Left colon (tissue), 2 donors: Measurements from ENCODE around the gene CST5. TPM values are rescaled to one million over a fixed set of nuclear protein-coding genes. Genes with fewer than 3 reads are reported as not detected.
"Not testable (repeated sequence)": the region's sequence is repeated elsewhere in the genome, so short reads cannot be mapped to it uniquely, and the experiment has no call there.

ENCODE experiments used
- ATAC-seq: fragments of 200-7000 bp; cut with Tn5 transposase; one replicate; pipeline ENCODE4 v1.9.1; 2020; ENCODE audit warnings: mild to moderate bottlenecking, moderate library complexity
- DNase-seq, 2 donors: peaks; one replicate each; pipeline ENCODE4 v3.0.0-alpha.2; 2020
- intact Hi-C, 2 donors: fragments of 100-400 bp; cut with DNase I in 1 of 2; cut with micrococcal nuclease in 1 of 2; formaldehyde crosslinking; loops; one replicate each; pipeline versions ENCODE4 v1.11.2 to v1.14.0; 2022; cut with DNase I, micrococcal nuclease
- total RNA-seq, 2 donors: library from RNA; stranded (reverse); fragmentation: NEBNext Ultra II Directional; extraction: Animal tissue kit (Norgen Biotek cat#: 25700); gene quantifications; one replicate each; pipeline ENCODE4 v1.2.1, GENCODE V29; 2021
- donor health status: DM: no; HTN: no; CAD: no.
- donor health status: DM: yes; HTN: yes; CAD: no.

The CST5 gene
- total RNA-seq, 2 donors from 2014 or later, result not detected

DNA sequence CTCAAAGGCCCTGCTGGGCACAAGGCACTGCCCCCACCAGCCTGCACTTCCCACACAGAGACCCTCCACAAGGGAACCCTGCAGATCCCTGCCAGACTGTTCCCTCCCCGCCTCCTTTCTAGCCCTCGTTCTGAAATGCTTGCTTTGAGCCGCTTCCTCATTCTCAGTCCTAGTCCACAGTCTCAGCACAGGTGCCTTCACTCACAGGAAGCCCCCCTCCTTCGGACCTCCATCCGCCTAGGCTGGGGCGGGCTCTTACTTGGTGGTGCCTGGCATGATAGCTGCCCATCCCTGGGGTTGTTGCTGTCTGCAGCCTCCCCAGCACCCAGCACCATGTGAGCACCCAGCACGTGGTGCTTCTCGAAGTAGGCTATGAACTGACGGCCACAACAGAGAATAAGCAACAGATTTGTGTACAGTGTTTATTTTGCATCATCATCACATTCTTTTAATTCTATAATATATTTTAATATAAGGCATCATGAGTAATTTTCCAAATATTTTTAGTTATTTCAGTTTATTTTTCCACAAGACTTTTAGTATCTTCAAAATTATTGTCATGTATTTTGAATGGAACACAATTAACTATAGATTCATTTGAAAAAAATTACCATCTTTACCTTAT, 12.3 kb downstream of the CST5 start:
- DNase-seq (no peak), ATAC-seq (no peak)
- intact Hi-C loops, result no loop called here

GRCh38 chr20:23860771-23861170, 18.8 kb downstream of the CST5 start:
- intact Hi-C loops, ATAC-seq, DNase-seq: not testable (repeated sequence)

DNA sequence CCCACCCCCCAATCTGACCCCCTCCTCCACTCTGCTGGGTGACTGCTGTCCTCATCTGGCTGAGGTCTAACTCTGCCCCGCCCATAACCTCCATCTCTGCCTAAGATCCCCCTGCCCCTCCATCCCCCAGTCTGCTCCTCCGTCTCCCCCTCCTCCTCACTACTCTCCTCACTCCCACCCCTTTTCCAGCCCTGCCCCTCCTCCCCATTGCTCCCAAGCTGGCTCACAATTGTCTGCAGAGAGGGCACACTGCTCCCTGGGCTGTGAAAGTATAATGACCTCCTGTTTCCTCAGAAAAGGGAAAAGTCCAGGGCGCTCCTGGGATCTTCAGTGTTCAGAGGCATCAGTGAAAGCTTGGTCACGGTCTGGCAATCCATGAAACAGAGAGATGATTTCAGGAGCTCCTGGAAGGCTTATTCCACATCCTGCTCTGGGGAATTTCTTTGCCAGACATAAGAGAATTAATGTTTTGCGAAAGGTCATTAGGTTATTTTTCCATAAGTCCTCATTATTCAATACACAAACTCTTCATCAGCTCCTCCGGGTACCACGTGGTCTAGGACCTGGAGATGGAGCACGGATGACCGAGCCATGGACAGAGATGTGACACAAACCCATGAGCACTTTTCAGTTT, 21.5 kb downstream of the CST5 start:
- ATAC-seq, result no peak
- no peak for DNase-seq
- intact Hi-C loops, result no loop called here

DNA sequence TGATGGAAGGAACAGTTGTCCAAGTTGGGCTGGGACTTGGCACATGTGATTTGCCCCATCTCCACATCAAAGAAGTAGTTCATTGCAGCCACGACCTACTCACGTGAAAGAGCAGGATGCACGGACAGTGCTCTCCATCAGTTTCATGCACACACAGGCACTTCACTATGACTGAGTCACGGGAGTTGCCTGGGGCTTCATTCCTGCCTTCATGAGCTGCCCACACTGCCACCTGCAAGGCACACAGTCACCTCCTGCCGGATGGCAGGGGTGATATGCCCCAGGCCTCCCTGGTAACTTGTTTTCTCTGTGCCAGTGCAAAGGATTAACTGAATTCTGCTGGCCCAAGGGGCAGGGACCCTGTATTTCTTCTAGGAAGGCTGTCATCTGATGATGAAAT, 22.8 kb downstream of the CST5 start:
- intact Hi-C loops, result no loop called here
- no peak for DNase-seq
- ATAC-seq, result no peak

DNA sequence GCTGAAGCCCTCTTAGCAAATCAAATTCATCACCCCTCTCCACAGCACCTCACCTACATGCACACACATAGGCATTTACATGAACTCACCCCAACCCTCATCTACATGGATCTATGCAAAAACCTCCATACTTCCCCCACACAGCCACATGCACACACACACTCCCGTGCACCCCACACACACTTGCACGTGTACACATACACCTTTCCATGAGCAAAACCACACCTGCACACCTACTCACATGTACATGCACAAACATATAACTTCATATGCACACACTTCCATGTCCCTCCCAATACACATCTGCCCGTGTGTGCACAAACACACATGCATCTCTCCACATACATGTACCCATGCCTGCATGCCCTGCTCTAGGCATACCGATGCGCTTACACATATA, 23.3 kb downstream of the CST5 start:
- DNase-seq (no peak), ATAC-seq (no peak)
- intact Hi-C loops, result no loop called here

GRCh38 chr20:23841693-23842092, 37.9 kb downstream of the CST5 start:
- no peak for DNase-seq
- no peak for ATAC-seq
- intact Hi-C loops, result no loop called here

- DNase-seq (no peak), ATAC-seq (no peak)
- intact Hi-C loops, result no loop called here
Observed at GRCh38 chr20:23835716-23836115, 43.8 kb downstream of the CST5 start.

DNA sequence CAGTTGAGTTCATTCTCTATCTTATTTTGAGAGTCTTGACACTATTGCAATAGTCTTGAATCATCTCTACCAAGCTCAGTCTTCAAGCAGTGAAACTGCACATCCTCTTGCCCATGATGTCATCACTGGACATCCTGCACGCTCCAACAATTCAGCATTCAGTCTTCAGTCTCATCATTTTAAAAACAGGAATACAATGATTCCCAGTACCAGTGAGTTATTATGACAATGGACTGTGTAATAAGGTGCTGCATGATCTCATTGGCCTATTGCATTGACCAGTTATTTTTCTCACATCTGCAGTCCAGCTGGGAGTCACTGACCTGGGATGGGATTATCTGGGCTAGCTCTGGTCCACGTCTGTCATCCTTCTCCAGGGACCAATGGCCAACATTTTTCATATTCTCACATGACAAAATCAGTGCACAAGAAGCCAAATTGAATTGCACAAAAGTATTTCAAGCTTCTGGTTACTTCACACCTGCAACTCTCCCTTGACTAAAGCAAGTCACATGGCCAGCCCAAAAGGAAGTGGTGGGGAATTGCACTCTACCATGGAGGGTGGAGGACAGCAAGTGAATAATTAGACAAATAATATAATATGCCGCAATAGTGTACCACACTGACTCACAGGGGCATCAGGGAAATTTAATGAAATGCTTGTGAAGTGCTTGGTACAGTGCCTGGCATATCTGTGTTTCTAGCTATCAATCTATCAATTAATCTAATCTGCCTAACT, 46.6 kb downstream of the CST5 start:
- intact Hi-C loops, result no loop called here
- no peak for ATAC-seq
- no peak for DNase-seq

- DNase-seq, intact Hi-C loops, ATAC-seq: not testable (repeated sequence)
Observed at GRCh38 chr20:23831961-23832360, 47.6 kb downstream of the CST5 start.

GRCh38 chr20:23826541-23827021, 53.0 kb downstream of the CST5 start, which contains the start of gene CST2:
Gene CST2 (minus strand): TSS chr20:23826729. CDS start chr20:23826660, 69 bp downstream.
- intact Hi-C loops, result no loop called here
- no peak for DNase-seq
- no peak for ATAC-seq

Other genes with a start within 250 kb of the CST5 start
- gene CST3, start 241.8 kb downstream of the CST5 start, total RNA-seq, result 1,000 to 10,000 TPM in 1 of 2 donors, 100 to 1,000 TPM in 1; 863 to 1,131 TPM
- gene CST4, start 190.7 kb downstream of the CST5 start, total RNA-seq, result not detected
- gene CST1, start 128.8 kb downstream of the CST5 start, total RNA-seq, result not detected
- gene CST2, start 53.0 kb downstream of the CST5 start, total RNA-seq, result not detected
- gene GGTLC1, start 109.0 kb upstream of the CST5 start, total RNA-seq, result not detected